MM.1S (cell line): ENCODE data around the gene MROH2A.

Experiments used
- DNase-seq: peaks from one replicate; pipeline ENCODE4 v3.0.0-alpha.2; 2015
- H2AFZ ChIP-seq: fragments of 300-600 bp; sonication (generic); 2 replicates; pipeline ENCODE4 v1.6.0; 2016; ENCODE audit warnings: antibody characterized with exemption, low read length
- H3F3A ChIP-seq: fragments of 300-600 bp; sonication (generic); 2 replicates; pipeline ENCODE4 v1.6.1; 2016; ENCODE audit warnings: mild to moderate bottlenecking, antibody characterized with exemption, low read length, moderate library complexity, mixed read lengths; ENCODE audit not compliant: insufficient read depth
- H3K27ac ChIP-seq: fragments of 300-600 bp; sonication (generic); 2 replicates; pipeline ENCODE4 v1.5.1; 2016; ENCODE audit warnings: mild to moderate bottlenecking, low read length
- H3K27me3 ChIP-seq: fragments of 300-600 bp; sonication (generic); replicated peaks from 2 replicates; pipeline ENCODE4 v1.6.0; 2016; ENCODE audit warnings: low read length; ENCODE audit not compliant: insufficient read depth
- H3K36me3 ChIP-seq: fragments of 300-600 bp; sonication (generic); replicated peaks from 2 replicates; pipeline ENCODE4 v1.6.1; 2016; ENCODE audit warnings: mild to moderate bottlenecking, low read length, mixed read lengths; ENCODE audit not compliant: insufficient read depth
- H3K4me1 ChIP-seq: fragments of 300-600 bp; sonication (generic); 2 replicates; pipeline ENCODE4 v1.6.1; 2016; ENCODE audit warnings: low read length, mixed read lengths
- H3K4me2 ChIP-seq: fragments of 300-600 bp; sonication (generic); 2 replicates; pipeline ENCODE4 v1.6.0; 2016; ENCODE audit warnings: low read depth, low read length
- H3K4me3 ChIP-seq: fragments of 300-600 bp; sonication (generic); 2 replicates; pipeline ENCODE4 v1.5.1; 2016; ENCODE audit warnings: low read length, mixed read lengths
- H3K79me2 ChIP-seq: fragments of 300-600 bp; sonication (generic); 2 replicates; pipeline ENCODE4 v1.6.1; 2016; ENCODE audit warnings: mixed run types, low read length, mixed read lengths
- H3K9ac ChIP-seq: fragments of 300-600 bp; sonication (generic); 2 replicates; pipeline ENCODE4 v1.6.1; 2016; ENCODE audit warnings: low read length, mixed read lengths
- H3K9me2 ChIP-seq: fragments of 300-600 bp; sonication (generic); replicated peaks from 2 replicates; pipeline ENCODE4 v1.6.1; 2016; ENCODE audit warnings: mild to moderate bottlenecking, low read length, mixed read lengths; ENCODE audit not compliant: insufficient read depth
- H3K9me3 ChIP-seq: fragments of 300-600 bp; sonication (generic); replicated peaks from 2 replicates; pipeline ENCODE4 v1.6.1; 2016; ENCODE audit warnings: mild to moderate bottlenecking, low read length, mixed read lengths; ENCODE audit not compliant: insufficient read depth
- H4K20me1 ChIP-seq: fragments of 300-600 bp; sonication (generic); 2 replicates; pipeline ENCODE4 v1.6.1; 2016; ENCODE audit warnings: mild to moderate bottlenecking, low read length, moderate library complexity, mixed read lengths; ENCODE audit not compliant: insufficient read depth
- CTCF ChIP-seq: fragments of 300-600 bp; sonication (generic); IDR thresholded peaks from 2 replicates; pipeline ENCODE4 v1.5.1; 2016; ENCODE audit warnings: antibody characterized with exemption, low read length, mixed read lengths
- EZH2 ChIP-seq: fragments of 300-600 bp; sonication (generic); optimal IDR thresholded peaks from 2 replicates; pipeline ENCODE3; 2017; ENCODE audit warnings: low read depth, mild to moderate bottlenecking, antibody characterized with exemption, low read length, mixed read lengths
- EZH2phosphoT487 ChIP-seq: fragments of 300-600 bp; sonication (generic); IDR thresholded peaks from 2 replicates; pipeline ENCODE4 v1.6.1; 2018; ENCODE audit warnings: antibody characterized with exemption, low read length

MROH2A gene

GRCh38 chr2:233754872-233755611, 23.1 kb upstream of the MROH2A start:
- Histone ChIP-seq H3K9ac (no peak overlapping the region), H3K79me2 (no peaks in the 10 kb centered on the region), H3K9me3 (no peaks in the 10 kb centered on the region), H3K4me3 (no peak overlapping the region), H2AFZ (no peak overlapping the region), H3K9me2 (no peaks in the 10 kb centered on the region), H3K4me1 (no peaks in the 10 kb centered on the region), H3K27ac (no peak overlapping the region), H3F3A (no peaks in the 10 kb centered on the region), H3K4me2 (no peak overlapping the region), H3K36me3 (no peaks in the 10 kb centered on the region), H4K20me1 (no peaks in the 10 kb centered on the region), H3K27me3 (no peaks in the 10 kb centered on the region)
- TF ChIP-seq EZH2 (no peak), CTCF (no peak), EZH2phosphoT487 (no peak)
- no peak for DNase-seq

GRCh38 chr2:233756429-233757081, 21.6 kb upstream of the MROH2A start:
- Histone ChIP-seq H3K9me2 (no peaks in the 10 kb centered on the region), H2AFZ (no peak overlapping the region), H3K36me3 (no peaks in the 10 kb centered on the region), H3K4me3 (no peak overlapping the region), H3K27ac (no peak overlapping the region), H3F3A (no peaks in the 10 kb centered on the region), H3K79me2 (no peaks in the 10 kb centered on the region), H3K4me1 (no peaks in the 10 kb centered on the region), H3K9me3 (no peaks in the 10 kb centered on the region), H3K9ac (no peak overlapping the region), H4K20me1 (no peaks in the 10 kb centered on the region), H3K27me3 (no peaks in the 10 kb centered on the region), H3K4me2 (no peak overlapping the region)
- TF ChIP-seq CTCF (no peak), EZH2 (no peak), EZH2phosphoT487 (no peak)
- no peak for DNase-seq

GRCh38 chr2:233758141-233758540, 20.0 kb upstream of the MROH2A start:
- Histone ChIP-seq H3K27ac (no peak overlapping the region), H3K4me3 (no peak overlapping the region), H3K9me3 (no peaks in the 10 kb centered on the region), H3K79me2 (no peaks in the 10 kb centered on the region), H3F3A (no peaks in the 10 kb centered on the region), H3K9me2 (no peaks in the 10 kb centered on the region), H4K20me1 (no peaks in the 10 kb centered on the region), H3K36me3 (no peaks in the 10 kb centered on the region), H3K27me3 (no peaks in the 10 kb centered on the region), H3K9ac (no peak overlapping the region), H2AFZ (no peak overlapping the region), H3K4me1 (no peaks in the 10 kb centered on the region), H3K4me2 (no peak overlapping the region)
- TF ChIP-seq CTCF (no peak), EZH2 (no peak), EZH2phosphoT487 (no peak)
- no peak for DNase-seq
